Nucleus accumbens (tissue), 56 donors: Measurements from ENCODE around the gene MEF2D.

Experiments used
- DNase-seq, 56 donors: peaks; one replicate each; lab custom pipeline; 2025; lab: John Stamatoyannopoulos, UW

The MEF2D gene

GRCh38 chr1:156502391-156502893 is 1.9 kb upstream of the MEF2D start:
- peak in 1 of 56 donors; percentile 34 for DNase-seq

GRCh38 chr1:156500793-156501506 is 375 bp upstream of the MEF2D start:
- peak in 55 of 56 donors; percentile 78 to 97 (median 94) for DNase-seq

- peak in 47 of 56 donors; percentile 40 to 83 (median 71) for DNase-seq
These were observed 583 bp downstream of the MEF2D start for GRCh38 chr1:156499842-156500542.

GRCh38 chr1:156499194-156499841 is 1.3 kb downstream of the MEF2D start:
- peak in 2 of 56 donors; percentile 51 to 56 for DNase-seq

- DNase-seq, result peak in 9 of 56 donors; percentile 14 to 50 (median 41)
These were observed 2.0 kb downstream of the MEF2D start for GRCh38 chr1:156498432-156499193.

GRCh38 chr1:156497743-156498431 is 2.7 kb downstream of the MEF2D start:
- peak in 18 of 56 donors; percentile 25 to 46 (median 34) for DNase-seq

GRCh38 chr1:156497078-156497742 is 3.4 kb downstream of the MEF2D start:
- DNase-seq, result no peak

- peak in 7 of 56 donors; percentile 22 to 56 (median 29) for DNase-seq
These were observed 4.3 kb downstream of the MEF2D start for GRCh38 chr1:156496211-156496761.

GRCh38 chr1:156495401-156496140 is 5.0 kb downstream of the MEF2D start:
- peak in 1 of 56 donors; percentile 27 for DNase-seq

GRCh38 chr1:156494309-156494895 is 6.2 kb downstream of the MEF2D start:
- DNase-seq, result no peak

GRCh38 chr1:156493742-156494141 is 6.8 kb downstream of the MEF2D start:
- no peak for DNase-seq

GRCh38 chr1:156493154-156493631 is 7.4 kb downstream of the MEF2D start:
- peak in 3 of 56 donors; percentile 25 to 57 (median 40) for DNase-seq

- DNase-seq, result peak in 24 of 56 donors; percentile 23 to 70 (median 37)
These were observed 7.9 kb downstream of the MEF2D start for GRCh38 chr1:156492591-156493080.

GRCh38 chr1:156492013-156492590 is 8.5 kb downstream of the MEF2D start:
- DNase-seq, result no peak

- peak in 1 of 56 donors; percentile 17 for DNase-seq
These were observed 9.2 kb downstream of the MEF2D start for GRCh38 chr1:156491151-156491949.
